ENCODE measurements around the gene RIMKLB.

DNA sequence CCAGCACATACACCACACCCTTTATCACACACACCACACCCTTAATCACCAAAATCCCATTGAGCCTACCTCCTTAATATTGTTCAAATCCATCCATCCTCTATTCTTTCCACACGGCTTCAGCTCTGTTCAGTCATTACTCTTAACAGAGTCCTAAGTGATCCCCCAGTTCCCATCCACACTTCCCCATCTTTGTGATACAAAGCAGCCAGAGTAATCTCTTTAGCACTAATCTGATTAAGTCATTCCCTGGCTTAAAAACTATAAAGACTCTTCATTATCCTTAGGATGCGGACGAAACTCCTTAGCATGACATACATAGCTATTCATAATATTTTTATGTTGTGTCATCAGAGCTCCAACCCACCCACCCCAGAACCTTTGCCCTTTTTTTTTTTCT, 20.4 kb upstream of the RIMKLB start:
- TF ChIP-seq, protein P1, sequence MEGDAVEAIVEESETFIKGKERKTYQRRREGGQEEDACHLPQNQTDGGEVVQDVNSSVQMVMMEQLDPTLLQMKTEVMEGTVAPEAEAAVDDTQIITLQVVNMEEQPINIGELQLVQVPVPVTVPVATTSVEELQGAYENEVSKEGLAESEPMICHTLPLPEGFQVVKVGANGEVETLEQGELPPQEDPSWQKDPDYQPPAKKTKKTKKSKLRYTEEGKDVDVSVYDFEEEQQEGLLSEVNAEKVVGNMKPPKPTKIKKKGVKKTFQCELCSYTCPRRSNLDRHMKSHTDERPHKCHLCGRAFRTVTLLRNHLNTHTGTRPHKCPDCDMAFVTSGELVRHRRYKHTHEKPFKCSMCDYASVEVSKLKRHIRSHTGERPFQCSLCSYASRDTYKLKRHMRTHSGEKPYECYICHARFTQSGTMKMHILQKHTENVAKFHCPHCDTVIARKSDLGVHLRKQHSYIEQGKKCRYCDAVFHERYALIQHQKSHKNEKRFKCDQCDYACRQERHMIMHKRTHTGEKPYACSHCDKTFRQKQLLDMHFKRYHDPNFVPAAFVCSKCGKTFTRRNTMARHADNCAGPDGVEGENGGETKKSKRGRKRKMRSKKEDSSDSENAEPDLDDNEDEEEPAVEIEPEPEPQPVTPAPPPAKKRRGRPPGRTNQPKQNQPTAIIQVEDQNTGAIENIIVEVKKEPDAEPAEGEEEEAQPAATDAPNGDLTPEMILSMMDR (IDR thresholded peaks at IDR 0.05): no peak
- no peak for TF ChIP-seq POLR2A (IDR thresholded peaks at IDR 0.05; ENCODE audit: low read depth)
